Panc1 (cell line): ENCODE data around the gene RABL3.

ENCODE experiments used
- CTCF ChIP-seq: fragments of 450-650 bp; IDR thresholded peaks from 2 replicates; pipeline ENCODE4 v1.5.1; 2017; ENCODE audit warnings: mild to moderate bottlenecking
- POLR2AphosphoS5 ChIP-seq: IDR thresholded peaks from 2 replicates; pipeline ENCODE4 v1.6.1; 2012; ENCODE audit warnings: mild to moderate bottlenecking, low read depth, low read length, moderate library complexity
- REST ChIP-seq, 2 experiments: IDR thresholded peaks; 2 replicates each; pipeline ENCODE4 v1.6.1; 2011 to 2012; ENCODE audit warnings: low read depth in 2 of 2, control low read depth in 1 of 2, low read length in 1 of 2, mild to moderate bottlenecking in 1 of 2, moderate library complexity in 1 of 2; ENCODE audit not compliant: insufficient read depth in 1 of 2
- SIN3A ChIP-seq: IDR thresholded peaks from 2 replicates; pipeline ENCODE4 v1.6.1; 2012; ENCODE audit warnings: low read depth, mild to moderate bottlenecking, low read length, moderate library complexity, borderline replicate concordance; ENCODE audit not compliant: insufficient read depth

- TF ChIP-seq CTCF = no peak
- TF ChIP-seq REST (IDR thresholded peaks at IDR 0.05; ENCODE audit: insufficient read depth in 1 of 2, low read depth in 2 of 2, low read length in 1 of 2) = no peak
- TF ChIP-seq SIN3A = no peak
- no peak for TF ChIP-seq POLR2AphosphoS5
Observed at GRCh38 chr3:120636795-120637401, 105.4 kb downstream of the RABL3 start.
